Upper lobe of left lung (tissue), 4 donors: ENCODE results near the gene NLRP1.

Experiments used
- CTCF ChIP-seq, 6 experiments: fragments of 450-650 bp in 4 of 6; fragments of 200-600 bp in 2 of 6; sonication (generic) in 2 of 6; IDR thresholded peaks; one replicate each; pipeline ENCODE4 v1.5.1; 2016 to 2019; ENCODE audit warnings: antibody characterized with exemption in 6 of 6
- EP300 ChIP-seq, 4 donors: sonication (generic); formaldehyde crosslinking; IDR thresholded peaks; one replicate each; pipeline ENCODE4 v1.5.1; 2017; ENCODE audit warnings: antibody characterized with exemption in 4 of 4, control low read depth in 2 of 4
- POLR2A ChIP-seq, 4 donors: fragments of 450-650 bp; IDR thresholded peaks; one replicate each; pipeline ENCODE4 v1.5.1; 2016 to 2017; ENCODE audit warnings: antibody characterized with exemption in 4 of 4, mild to moderate bottlenecking in 2 of 4
- POLR2AphosphoS5 ChIP-seq, 2 donors: sonication (generic); formaldehyde crosslinking; IDR thresholded peaks; one replicate each; pipeline ENCODE4 v1.5.1; 2017; ENCODE audit warnings: antibody characterized with exemption in 2 of 2

GRCh38 chr17:5580367-5580766, 3.9 kb downstream of the NLRP1 start:
- TF ChIP-seq POLR2AphosphoS5 (IDR thresholded peaks at IDR 0.05) (no peak), CTCF (IDR thresholded peaks at IDR 0.05) (no peak), EP300 (IDR thresholded peaks at IDR 0.05) (no peak), POLR2A (IDR thresholded peaks at IDR 0.05) (no peak)
